ENCODE results near the gene BTBD16. TPM values are rescaled to one million over a fixed set of nuclear protein-coding genes. Genes with fewer than 3 reads are reported as not detected.

The BTBD16 gene
- total RNA-seq, 2 donors from 2014 or later: not detected

DNA sequence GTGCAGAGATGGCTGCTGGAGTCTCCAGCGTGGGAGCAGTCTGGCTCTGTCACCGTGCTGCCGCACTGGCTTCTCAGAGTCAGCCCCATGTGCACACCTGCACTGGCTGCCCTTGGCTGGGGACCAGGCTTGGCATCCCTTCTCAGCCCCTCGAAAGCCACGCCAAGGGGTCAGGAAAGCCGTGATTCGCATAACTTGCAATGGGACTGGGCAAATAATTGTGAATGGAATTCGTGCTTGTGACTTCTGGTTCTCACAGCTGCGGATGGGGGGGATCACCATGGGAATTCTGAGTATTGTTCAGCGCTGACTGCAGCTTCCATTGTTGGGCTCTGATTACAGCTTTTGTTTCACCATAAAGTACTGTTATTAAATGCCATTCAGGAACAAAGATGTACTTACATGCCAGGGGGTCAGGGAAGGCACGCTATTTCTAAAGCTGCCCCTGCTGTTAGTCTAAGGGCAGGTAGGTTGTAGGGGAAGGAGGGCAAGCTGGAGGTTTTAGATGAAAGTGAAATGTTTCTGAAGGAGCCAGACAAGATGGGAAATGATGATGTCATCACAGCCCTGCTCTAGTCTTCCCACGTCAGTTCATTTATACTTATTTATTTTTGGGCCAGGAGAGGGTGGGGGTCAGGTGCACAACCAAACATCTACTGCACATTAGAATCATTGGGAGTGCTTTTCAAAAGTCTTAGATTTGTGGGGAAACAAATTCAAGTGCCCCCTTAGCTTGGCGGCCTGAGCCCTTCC, 97.6 kb downstream of the BTBD16 start:
- 50 to 56% methylated on average over 12 to 13 of the region's 13 CpGs for WGBS, 2 donors
- H3K9me3 ChIP-seq: no peaks in the 10 kb centered on the region
- no peak for DNase-seq
- ATAC-seq: no peak
- H3K27ac ChIP-seq: no peak overlapping the region
- no peaks in the 10 kb centered on the region for H3K36me3 ChIP-seq (replicated peaks in 1 of 2; ENCODE audit: insufficient read depth in 1 of 2, low read depth in 2 of 2)
- H3K27me3 ChIP-seq: no peaks in the 10 kb centered on the region
- intact Hi-C loops (cut with DNase I): no loop called here
- H3K4me1 ChIP-seq: peaks cover 22% of the 10 kb centered on the region
- no peak overlapping the region for H3K4me3 ChIP-seq
- TF ChIP-seq, protein P1, sequence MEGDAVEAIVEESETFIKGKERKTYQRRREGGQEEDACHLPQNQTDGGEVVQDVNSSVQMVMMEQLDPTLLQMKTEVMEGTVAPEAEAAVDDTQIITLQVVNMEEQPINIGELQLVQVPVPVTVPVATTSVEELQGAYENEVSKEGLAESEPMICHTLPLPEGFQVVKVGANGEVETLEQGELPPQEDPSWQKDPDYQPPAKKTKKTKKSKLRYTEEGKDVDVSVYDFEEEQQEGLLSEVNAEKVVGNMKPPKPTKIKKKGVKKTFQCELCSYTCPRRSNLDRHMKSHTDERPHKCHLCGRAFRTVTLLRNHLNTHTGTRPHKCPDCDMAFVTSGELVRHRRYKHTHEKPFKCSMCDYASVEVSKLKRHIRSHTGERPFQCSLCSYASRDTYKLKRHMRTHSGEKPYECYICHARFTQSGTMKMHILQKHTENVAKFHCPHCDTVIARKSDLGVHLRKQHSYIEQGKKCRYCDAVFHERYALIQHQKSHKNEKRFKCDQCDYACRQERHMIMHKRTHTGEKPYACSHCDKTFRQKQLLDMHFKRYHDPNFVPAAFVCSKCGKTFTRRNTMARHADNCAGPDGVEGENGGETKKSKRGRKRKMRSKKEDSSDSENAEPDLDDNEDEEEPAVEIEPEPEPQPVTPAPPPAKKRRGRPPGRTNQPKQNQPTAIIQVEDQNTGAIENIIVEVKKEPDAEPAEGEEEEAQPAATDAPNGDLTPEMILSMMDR (IDR thresholded peaks at IDR 0.05): no peak
- no peak for TF ChIP-seq POLR2A (IDR thresholded peaks at IDR 0.05)

DNA sequence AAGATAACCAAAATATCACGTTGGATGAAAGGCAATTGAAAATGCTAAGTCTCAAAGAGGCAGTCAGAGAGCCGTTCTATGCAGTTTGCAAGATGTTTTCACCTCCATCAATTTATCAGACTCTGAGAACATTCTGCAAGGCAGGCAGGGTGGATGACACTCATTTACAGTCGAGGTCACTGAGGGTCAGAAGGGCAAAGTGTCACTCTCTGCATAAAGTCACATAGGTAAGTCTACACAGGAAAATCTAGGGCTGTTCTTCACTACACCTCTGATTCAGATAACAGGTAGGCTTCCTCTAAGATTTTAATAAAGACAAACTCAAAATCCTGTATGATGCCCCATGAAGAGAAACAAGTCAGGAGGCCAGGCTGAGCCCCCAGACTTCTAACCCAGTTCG, 102.0 kb downstream of the BTBD16 start:
- no peak for ATAC-seq
- intact Hi-C loops (cut with DNase I): no loop called here
- no peak for DNase-seq
- Histone ChIP-seq H3K36me3 (replicated peaks in 1 of 2; ENCODE audit: insufficient read depth in 1 of 2, low read depth in 2 of 2) (no peaks in the 10 kb centered on the region), H3K27ac (peak overlapping the region in 2 of 4 donors; percentile 98 to 99), H3K4me1 (peaks cover 32% of the 10 kb centered on the region), H3K4me3 (no peak overlapping the region), H3K9me3 (no peaks in the 10 kb centered on the region), H3K27me3 (no peaks in the 10 kb centered on the region)
- WGBS, 2 donors: 59 to 63% methylated on average over 4 of the region's 4 CpGs
- TF ChIP-seq POLR2A (IDR thresholded peaks at IDR 0.05): no peak
- TF ChIP-seq, protein P1 (IDR thresholded peaks at IDR 0.05): no peak

DNA sequence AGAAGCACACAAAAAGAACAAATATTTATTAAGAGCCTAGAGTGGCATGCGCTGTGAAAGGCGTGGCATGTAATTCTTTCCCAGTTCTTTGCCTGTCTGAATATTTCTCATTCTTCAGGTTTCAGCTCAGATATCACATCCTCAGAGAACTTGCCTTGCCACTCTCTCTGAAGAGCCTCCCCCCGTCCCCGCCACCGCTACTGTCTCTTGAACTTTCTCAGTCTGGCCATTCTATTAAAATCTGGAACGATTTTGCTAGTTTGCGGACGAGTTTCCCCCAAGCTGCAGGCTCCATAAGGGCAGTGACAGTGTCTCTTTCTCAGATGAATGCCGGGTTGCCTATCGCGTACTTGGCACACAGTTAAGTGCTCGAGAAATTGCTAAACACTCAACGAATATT, 102.6 kb downstream of the BTBD16 start:
- Histone ChIP-seq H3K27me3 (no peaks in the 10 kb centered on the region), H3K36me3 (replicated peaks in 1 of 2; ENCODE audit: insufficient read depth in 1 of 2, low read depth in 2 of 2) (no peaks in the 10 kb centered on the region), H3K4me3 (peak overlapping the region in 1 of 2 donors; percentile 31), H3K27ac (peak overlapping the region; percentile 82 to 99 (median 98)), H3K4me1 (peaks cover 32% of the 10 kb centered on the region), H3K9me3 (no peaks in the 10 kb centered on the region)
- ATAC-seq (peak; percentile 2), DNase-seq (peak; percentile 20 to 27 (median 23))
- 2 to 4% methylated on average over 13 of the region's 13 CpGs for WGBS, 2 donors
- TF ChIP-seq, protein P1 (IDR thresholded peaks at IDR 0.05): no peak
- no peak for TF ChIP-seq POLR2A (IDR thresholded peaks at IDR 0.05)
- intact Hi-C loops (cut with DNase I): no loop called here

DNA sequence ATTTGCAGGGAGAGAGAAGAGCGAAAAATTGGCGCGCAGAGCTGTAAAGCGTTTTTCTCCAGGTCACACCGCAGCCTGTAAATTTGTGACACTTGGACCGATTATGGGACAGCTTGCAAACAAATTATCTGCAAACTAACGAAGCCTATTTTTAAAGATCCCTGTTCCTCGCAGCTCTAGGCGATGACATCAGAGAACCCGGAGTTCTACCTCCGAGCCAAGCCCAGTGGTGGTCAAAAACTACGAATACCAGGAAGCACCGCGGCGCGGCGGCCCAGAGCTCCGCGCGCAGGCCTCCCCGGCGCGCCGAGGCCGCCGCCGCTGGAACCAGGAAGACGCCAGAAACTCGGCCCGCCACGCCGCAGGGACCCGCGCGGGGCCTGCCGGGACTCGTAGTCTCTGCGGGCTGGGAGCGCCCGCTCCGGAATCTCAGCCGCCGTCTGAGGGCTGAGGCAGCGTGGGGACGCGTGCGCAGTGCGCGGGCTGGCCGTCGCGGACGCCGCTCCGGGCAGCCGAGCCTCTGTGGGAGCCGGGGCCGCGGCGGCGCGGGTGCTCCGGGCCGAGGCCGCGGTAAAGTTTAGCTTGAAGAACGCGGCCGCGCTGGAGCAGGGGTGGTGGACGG, 103.3 kb downstream of the BTBD16 start, which contains the start of gene PLEKHA1:
Gene PLEKHA1 (plus strand): TSS at position 472 of the 622 bp plus-strand sequence. CDS start 18,493 bp downstream, outside the sequence.
- intact Hi-C loops (cut with DNase I): no loop called here
- H3K4me3 ChIP-seq: peak within 1 kb of the TSS; percentile 47 to 83
- no peaks in the 10 kb centered on the region for H3K9me3 ChIP-seq
- H3K36me3 ChIP-seq (replicated peaks in 1 of 2; ENCODE audit: insufficient read depth in 1 of 2, low read depth in 2 of 2): no peaks in the 10 kb centered on the region
- H3K4me1 ChIP-seq: peaks cover 32% of the 10 kb centered on the region
- DNase-seq (peak; percentile 96 to 97 (median 96)), ATAC-seq (peak; percentile 94)
- 0% methylated on average over 11 to 71 of the region's 71 CpGs for WGBS, 2 donors
- H3K27me3 ChIP-seq: no peaks in the 10 kb centered on the region
- TF ChIP-seq, protein P1 (IDR thresholded peaks at IDR 0.05): peak in 1 of 7 experiments; percentile 1
- peak; percentile 33 to 90 (median 42) for TF ChIP-seq POLR2A (IDR thresholded peaks at IDR 0.05)
- H3K27ac ChIP-seq: peak within 1 kb of the TSS; percentile 95 to 99 (median 98)

Data from body of pancreas (tissue), 4 donors.